Right lobe of liver (tissue), 4 donors: ENCODE results near the gene BMERB1.

Source experiments
- CTCF ChIP-seq, 4 donors: fragments of 200-600 bp in 3 of 4; fragments of 450-650 bp in 1 of 4; IDR thresholded peaks; one replicate each; pipeline versions ENCODE4 v1.5.1 to v1.8.0; 2016 to 2022; ENCODE audit warnings: antibody characterized with exemption in 4 of 4, mild to moderate bottlenecking in 2 of 4
- POLR2A ChIP-seq: fragments of 450-650 bp; IDR thresholded peaks from one replicate; pipeline ENCODE4 v1.6.1; 2017; ENCODE audit warnings: antibody characterized with exemption, mild to moderate bottlenecking
- donor health status: DM: no; HTN: no; CAD: no.
- donor health status: DM: no; HTN: no; CAD: no.
- donor health status: DM: no; HTN: yes; CAD: no.

GRCh38 chr16:15459791-15460190, 25.4 kb downstream of the BMERB1 start:
- TF ChIP-seq CTCF (IDR thresholded peaks at IDR 0.05) (no peak), POLR2A (no peak)
